Epidermal melanocyte (primary cell): Measurements from ENCODE around the gene HSFX1.

Experiments used
- DNase-seq: peaks from one replicate; pipeline ENCODE4 v3.0.0; 2011; ENCODE audit warnings: low spot score; ENCODE audit not compliant: insufficient read length

Gene HSFX1

DNA sequence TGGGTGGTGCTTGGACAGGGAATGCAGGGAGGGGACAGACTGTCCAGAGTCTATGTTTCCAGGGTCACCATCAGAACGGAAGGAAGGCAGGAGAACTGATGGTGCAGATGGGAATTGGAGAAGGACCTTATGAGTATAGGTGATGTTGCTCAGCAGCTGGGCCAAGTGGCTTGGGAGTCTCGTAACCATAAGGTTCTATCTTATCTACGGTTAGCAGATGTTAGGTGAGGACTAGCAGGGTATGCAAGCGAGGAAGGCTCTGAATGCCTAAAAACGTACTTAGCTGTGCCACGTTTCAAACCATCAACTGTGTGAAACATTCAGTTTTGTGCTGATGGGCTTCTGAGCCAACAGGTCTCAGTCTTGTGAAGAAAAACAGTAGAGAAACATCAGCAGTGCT is 30.2 kb downstream of the HSFX1 start:
- DNase-seq, result no peak

- no peak for DNase-seq
These were observed 34.0 kb downstream of the HSFX1 start for GRCh38 chrX:149807747-149808458.

DNA sequence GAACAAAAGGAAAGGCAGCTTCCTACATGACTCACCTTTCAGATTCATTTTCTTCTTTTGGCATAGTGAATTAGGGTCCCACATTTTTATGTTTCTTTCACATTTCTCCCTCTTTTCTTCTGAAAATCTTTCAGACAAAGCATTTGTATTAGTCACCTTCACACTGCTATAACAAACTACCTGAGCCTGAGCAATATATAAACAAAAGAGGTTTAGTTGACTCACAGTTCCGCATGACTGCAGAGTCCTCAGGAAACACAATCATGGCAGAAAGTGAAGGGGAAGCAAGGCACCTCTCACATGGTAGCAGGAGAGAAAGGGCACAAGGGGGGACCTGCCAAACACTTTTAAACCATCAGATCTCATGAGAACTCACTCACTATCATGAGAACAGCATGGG is 44.8 kb downstream of the HSFX1 start:
- no peak for DNase-seq

DNA sequence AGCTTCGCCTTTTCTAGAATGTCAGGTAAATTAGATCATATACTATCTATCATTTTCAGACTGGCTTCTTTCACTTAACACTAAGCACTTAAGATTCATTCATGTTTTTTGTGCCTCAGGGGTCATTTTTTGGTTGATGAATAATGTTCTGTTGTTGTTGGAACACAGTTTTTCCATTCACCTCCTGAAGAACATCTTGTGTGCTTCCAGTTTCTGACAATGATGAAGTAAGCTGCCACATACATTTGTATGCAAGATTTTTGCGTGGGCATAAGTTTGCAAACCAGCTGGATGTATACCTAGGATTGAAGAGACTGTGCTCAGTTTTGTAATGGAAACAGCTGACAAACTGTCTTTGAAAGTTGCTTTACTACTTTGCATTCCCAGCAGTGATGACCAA is 45.5 kb downstream of the HSFX1 start:
- DNase-seq, result no peak

- no peak for DNase-seq
These were observed 51.6 kb downstream of the HSFX1 start for GRCh38 chrX:149825424-149825823.
